Coronary artery (tissue), 2 donors: ENCODE data around the gene CTNNA3.

ENCODE experiments used
- DNase-seq: peaks from one replicate; pipeline ENCODE4 v3.0.0-alpha.2; 2017; ENCODE audit warnings: low spot score
- H3K27ac ChIP-seq, 2 donors: fragments of 200-600 bp; sonication (generic); one replicate each; pipeline ENCODE4 v1.5.1; 2016 to 2019
- H3K4me3 ChIP-seq: fragments of 200-600 bp; sonication (generic); 2 replicates; pipeline ENCODE4 v1.5.1; 2016; ENCODE audit warnings: mild to moderate bottlenecking, moderate library complexity
- TF ChIP-seq, protein P1 (sequence below): fragments of 200-600 bp; sonication (generic); IDR thresholded peaks from one replicate; pipeline ENCODE4 v1.5.1; 2019; ENCODE audit warnings: antibody characterized with exemption

CTNNA3 gene

DNA sequence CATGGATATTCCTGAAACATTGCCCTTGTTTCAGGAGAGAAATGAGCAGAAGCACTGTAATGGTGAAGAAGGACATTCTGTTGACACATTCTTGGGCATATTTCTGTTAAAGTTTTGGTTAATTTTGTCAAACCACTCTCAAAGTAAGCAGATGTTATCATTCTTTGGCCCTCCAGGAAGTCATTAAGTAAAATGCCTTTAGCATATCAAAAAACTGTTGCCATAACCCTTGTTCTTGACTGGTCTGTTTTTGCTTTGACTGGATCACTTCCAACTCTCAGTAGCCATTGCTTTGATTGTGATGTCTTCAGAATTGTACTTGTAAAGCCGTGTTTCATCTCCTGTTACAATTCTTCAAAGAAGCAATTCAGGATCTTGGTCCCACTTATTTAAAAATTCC lies 1174.5 kb downstream of the CTNNA3 start:
- TF ChIP-seq, protein P1, sequence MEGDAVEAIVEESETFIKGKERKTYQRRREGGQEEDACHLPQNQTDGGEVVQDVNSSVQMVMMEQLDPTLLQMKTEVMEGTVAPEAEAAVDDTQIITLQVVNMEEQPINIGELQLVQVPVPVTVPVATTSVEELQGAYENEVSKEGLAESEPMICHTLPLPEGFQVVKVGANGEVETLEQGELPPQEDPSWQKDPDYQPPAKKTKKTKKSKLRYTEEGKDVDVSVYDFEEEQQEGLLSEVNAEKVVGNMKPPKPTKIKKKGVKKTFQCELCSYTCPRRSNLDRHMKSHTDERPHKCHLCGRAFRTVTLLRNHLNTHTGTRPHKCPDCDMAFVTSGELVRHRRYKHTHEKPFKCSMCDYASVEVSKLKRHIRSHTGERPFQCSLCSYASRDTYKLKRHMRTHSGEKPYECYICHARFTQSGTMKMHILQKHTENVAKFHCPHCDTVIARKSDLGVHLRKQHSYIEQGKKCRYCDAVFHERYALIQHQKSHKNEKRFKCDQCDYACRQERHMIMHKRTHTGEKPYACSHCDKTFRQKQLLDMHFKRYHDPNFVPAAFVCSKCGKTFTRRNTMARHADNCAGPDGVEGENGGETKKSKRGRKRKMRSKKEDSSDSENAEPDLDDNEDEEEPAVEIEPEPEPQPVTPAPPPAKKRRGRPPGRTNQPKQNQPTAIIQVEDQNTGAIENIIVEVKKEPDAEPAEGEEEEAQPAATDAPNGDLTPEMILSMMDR = no peak
- no peak for DNase-seq
- Histone ChIP-seq H3K27ac (no peak overlapping the region), H3K4me3 (no peak overlapping the region)

DNA sequence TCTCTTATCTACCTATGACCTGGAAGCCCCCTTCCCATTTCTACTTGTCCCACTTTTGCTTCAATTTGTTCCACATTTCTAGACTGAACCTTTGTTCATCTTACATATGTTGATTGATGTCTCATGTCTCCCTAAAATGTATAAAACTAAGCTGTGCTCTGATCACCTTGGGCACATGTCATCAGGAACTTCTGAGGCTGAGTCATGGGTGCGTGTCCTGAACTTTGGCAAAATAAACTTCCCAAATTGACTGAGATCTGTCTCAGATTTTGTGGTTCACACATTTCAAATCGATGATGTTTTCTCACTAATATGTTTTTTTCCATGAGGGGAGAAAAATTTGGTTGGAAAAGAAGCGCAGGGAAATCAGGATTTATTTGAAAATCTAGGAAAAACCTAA lies 1176.4 kb downstream of the CTNNA3 start:
- TF ChIP-seq, protein P1 = no peak
- no peak for DNase-seq
- no peak overlapping the region for H3K27ac ChIP-seq
- H3K4me3 ChIP-seq = no peak overlapping the region

DNA sequence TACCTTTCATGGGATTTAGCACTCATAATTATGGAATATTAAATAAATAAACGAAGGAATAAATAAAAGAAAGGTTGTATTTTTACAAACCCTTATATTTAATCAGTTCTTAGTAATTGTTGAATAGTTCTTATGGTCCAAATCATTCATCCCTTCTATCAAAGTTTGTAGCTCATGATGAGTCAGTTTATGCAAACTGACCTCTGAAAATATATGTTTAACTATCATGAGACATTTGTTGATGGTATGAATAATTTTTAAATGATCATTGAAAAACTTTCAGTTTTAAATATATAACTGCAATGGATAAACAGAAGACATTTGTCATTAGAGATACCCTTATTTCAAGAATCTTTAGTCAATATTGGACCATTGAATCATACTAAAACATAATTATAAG lies 1181.3 kb downstream of the CTNNA3 start:
- TF ChIP-seq, protein P1 = no peak
- no peak overlapping the region for H3K27ac ChIP-seq

DNA sequence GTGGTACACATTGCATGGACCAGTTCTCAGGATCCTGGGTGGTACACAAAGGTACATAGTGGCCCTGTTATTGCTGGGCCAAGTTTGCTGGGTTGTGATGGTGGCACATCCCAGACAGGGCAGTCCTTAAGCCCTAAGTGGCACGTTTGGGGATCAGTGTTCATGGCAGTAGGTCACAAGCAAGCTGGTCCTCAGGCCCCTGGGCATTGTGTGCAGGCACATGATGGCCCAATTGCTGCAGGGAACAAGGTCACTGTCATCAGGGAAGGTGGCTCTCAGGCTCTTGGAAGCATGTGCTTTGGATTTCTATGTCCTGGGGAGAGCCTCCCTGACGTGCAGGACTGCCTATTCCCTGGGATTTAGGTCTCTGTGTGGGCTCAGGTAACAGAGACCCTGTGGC lies 1182.5 kb downstream of the CTNNA3 start:
- TF ChIP-seq, protein P1 = no peak
- Histone ChIP-seq H3K27ac (no peak overlapping the region), H3K4me3 (no peak overlapping the region)
- peak; percentile 69 for DNase-seq

More for the DNA sequence above, 1181.3 kb downstream of the CTNNA3 start:
- DNase-seq = no peak
- H3K4me3 ChIP-seq = no peak overlapping the region

DNA sequence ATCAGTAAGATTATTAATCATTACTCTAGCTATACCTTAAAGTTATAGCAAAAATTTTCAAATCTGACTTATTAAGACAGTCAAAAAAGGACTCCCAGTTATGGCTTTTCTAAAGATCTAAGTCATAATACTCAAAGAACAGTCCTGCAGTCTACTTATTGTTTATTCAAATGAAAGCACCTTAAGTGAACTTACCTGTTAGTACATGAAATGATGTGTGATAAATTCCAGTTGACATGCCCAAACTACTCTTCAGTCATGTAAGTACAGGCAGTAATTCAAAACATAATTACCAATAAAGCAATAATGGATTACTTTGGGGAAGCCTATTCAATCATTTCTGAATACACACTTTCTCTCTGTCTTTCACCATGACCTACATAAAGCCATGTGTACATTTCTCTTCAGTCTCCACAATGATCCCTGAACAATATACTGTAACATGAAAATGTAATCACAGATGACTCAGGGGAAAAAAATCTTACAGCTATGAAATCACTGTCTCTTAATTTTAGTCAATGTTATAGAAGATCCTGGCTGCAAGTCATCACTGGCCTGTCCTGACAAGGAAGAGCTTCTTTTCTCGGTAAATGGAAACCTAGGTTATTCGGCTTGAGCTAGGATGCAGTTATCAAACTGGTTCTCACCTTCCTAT lies 1190.9 kb downstream of the CTNNA3 start:
- DNase-seq = no peak
- no peak overlapping the region for H3K4me3 ChIP-seq
- H3K27ac ChIP-seq = no peak overlapping the region
- TF ChIP-seq, protein P1 = no peak

DNA sequence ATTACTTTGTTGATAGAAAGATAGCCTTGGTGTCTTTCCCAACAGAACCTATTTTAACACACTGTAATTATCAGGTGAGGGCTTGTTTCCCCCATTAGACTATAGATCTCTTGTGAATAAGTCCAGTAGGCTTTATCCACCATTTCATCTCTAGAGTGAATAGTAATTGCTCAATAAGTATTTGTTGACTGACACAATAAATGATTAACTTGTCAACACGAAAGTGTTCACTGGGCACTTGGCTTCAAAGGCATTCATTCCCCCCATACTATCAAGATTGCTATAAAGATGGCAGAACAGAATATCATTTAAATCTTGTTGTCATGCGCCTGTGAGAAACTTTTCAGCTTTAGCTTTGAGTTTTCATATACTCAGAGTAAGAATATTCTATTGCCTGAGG lies 1194.6 kb downstream of the CTNNA3 start:
- Histone ChIP-seq H3K4me3 (no peak overlapping the region), H3K27ac (no peak overlapping the region)
- no peak for DNase-seq
- TF ChIP-seq, protein P1 = no peak

DNA sequence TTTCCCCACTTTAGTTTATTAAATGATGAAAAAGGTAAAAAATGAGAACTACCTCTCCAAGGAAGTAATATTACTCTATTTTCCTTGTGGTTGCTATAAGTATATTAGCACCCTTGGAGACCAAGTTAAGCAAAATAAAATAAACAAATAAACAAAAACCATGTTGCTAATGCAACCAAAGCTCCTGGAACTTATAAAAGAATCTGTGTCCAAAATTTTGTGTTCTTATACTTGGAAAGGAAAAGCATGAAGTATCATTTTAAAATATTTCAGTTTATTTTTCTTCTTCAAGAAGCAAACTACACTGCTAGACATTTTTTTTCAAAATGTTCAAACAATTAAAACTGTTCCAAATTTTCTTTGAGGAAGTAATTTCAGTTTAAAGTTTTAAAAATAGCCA lies 1212.0 kb downstream of the CTNNA3 start:
- TF ChIP-seq, protein P1 = no peak
- Histone ChIP-seq H3K27ac (no peak overlapping the region), H3K4me3 (no peak overlapping the region)
- DNase-seq = no peak
